ENCODE data around the gene ZNF701. TPM values are rescaled to one million over a fixed set of nuclear protein-coding genes. Genes with fewer than 3 reads are reported as not detected.
"Not testable (repeated sequence)": the region's sequence is repeated elsewhere in the genome, so short reads cannot be mapped to it uniquely, and the experiment has no call there.

ZNF701 gene
- total and polyA plus RNA-seq, 3 donors from 2014 or later, result 8.9 to 22.4 (median 21.3) TPM

GRCh38 chr19:52566588-52566987 lies 3.5 kb upstream of the ZNF701 start:
- no peaks in the 10 kb centered on the region for H3K27me3 ChIP-seq
- no peak overlapping the region for H3K4me3 ChIP-seq
- peaks cover 3% of the 10 kb centered on the region for H3K4me1 ChIP-seq
- DNase-seq, result no peak
- no peaks in the 10 kb centered on the region for H3K9me3 ChIP-seq
- intact Hi-C loops (cut with DNase I; ENCODE audit: low total_unique reads), result no loop called here
- 92 to 96% methylated on average over 2 of the region's 2 CpGs for WGBS, 2 donors
- H3K36me3 ChIP-seq (ENCODE audit: low read depth, missing control alignments), result no peaks in the 10 kb centered on the region
- no peak overlapping the region for H3K27ac ChIP-seq
- TF ChIP-seq, protein P1, sequence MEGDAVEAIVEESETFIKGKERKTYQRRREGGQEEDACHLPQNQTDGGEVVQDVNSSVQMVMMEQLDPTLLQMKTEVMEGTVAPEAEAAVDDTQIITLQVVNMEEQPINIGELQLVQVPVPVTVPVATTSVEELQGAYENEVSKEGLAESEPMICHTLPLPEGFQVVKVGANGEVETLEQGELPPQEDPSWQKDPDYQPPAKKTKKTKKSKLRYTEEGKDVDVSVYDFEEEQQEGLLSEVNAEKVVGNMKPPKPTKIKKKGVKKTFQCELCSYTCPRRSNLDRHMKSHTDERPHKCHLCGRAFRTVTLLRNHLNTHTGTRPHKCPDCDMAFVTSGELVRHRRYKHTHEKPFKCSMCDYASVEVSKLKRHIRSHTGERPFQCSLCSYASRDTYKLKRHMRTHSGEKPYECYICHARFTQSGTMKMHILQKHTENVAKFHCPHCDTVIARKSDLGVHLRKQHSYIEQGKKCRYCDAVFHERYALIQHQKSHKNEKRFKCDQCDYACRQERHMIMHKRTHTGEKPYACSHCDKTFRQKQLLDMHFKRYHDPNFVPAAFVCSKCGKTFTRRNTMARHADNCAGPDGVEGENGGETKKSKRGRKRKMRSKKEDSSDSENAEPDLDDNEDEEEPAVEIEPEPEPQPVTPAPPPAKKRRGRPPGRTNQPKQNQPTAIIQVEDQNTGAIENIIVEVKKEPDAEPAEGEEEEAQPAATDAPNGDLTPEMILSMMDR (IDR thresholded peaks at IDR 0.05), result no peak
- no peak for TF ChIP-seq POLR2A (IDR thresholded peaks at IDR 0.05)

- no peak overlapping the region for H3K27ac ChIP-seq
- intact Hi-C loops (cut with DNase I; ENCODE audit: low total_unique reads), result no loop called here
- H3K36me3 ChIP-seq (ENCODE audit: low read depth, missing control alignments), result no peaks in the 10 kb centered on the region
- H3K4me1 ChIP-seq, result peaks cover 3% of the 10 kb centered on the region
- TF ChIP-seq, protein P1 (IDR thresholded peaks at IDR 0.05), result no peak
- no peak for TF ChIP-seq POLR2A (IDR thresholded peaks at IDR 0.05)
- no peaks in the 10 kb centered on the region for H3K9me3 ChIP-seq
- 71 to 82% methylated on average over 14 of the region's 14 CpGs for WGBS, 2 donors
- H3K27me3 ChIP-seq, result no peaks in the 10 kb centered on the region
- no peak overlapping the region for H3K4me3 ChIP-seq
- no peak for DNase-seq
Measured at GRCh38 chr19:52567921-52568320, 2.2 kb upstream of the ZNF701 start.

- Histone ChIP-seq H3K27ac (peak overlapping the region; percentile 51 to 73), H3K4me3 (peak overlapping the region; percentile 65 to 77)
- H3K4me1 ChIP-seq; H3K9me3 ChIP-seq; H3K36me3 ChIP-seq (ENCODE audit: low read depth, missing control alignments); intact Hi-C loops (cut with DNase I; ENCODE audit: low total_unique reads); H3K27me3 ChIP-seq: not testable (repeated sequence)
- 1 to 4% methylated on average over 13 of the region's 13 CpGs for WGBS, 2 donors
- DNase-seq, result peak; percentile 25
Measured at GRCh38 chr19:52569638-52569999, 468 bp upstream of the ZNF701 start.

DNA sequence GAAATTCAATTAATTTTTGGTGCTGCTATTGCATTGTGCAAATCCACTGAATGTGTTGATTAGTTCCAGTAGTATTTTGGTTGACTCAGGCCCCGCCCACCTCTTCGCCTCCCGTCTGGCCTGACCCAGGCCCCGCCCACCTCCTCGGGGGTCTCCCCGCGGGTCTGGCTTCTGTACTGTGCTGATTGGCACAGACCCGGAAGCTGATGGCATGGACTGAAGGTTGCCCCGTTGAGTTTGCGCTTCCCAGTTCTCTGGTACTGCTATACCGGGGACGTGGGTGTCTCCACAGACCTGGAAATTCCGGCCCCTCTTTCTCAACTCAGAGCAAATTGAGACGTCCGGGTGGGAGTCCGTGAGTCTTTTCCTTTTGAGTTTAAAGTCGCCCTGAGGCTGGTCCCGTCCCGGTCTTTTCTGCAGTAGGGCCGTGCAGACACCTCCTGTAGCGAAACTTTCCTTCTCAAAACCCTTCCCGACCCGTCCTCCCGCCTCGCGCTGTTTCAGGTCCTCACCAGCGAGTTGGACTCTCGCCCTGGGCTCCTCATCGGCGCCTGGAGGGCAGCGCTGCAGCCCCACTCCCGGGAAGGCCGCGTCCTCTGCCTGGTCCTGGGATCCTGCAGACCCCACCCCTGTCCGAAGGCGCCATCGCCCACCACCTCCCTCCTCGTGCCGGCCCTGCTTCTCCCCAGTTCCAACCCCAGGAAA lies 14.8 kb downstream of the ZNF701 start:
- H3K4me3 ChIP-seq, result peak overlapping the region; percentile 10 to 41
- no peak overlapping the region for H3K27ac ChIP-seq
- intact Hi-C loops (cut with DNase I; ENCODE audit: low total_unique reads), result no loop called here
- WGBS, 2 donors, result 40 to 43% methylated on average over 37 to 39 of the region's 39 CpGs
- DNase-seq, result peak; percentile 57
- no peaks in the 10 kb centered on the region for H3K9me3 ChIP-seq
- H3K27me3 ChIP-seq, result no peaks in the 10 kb centered on the region
- no peak for TF ChIP-seq POLR2A (IDR thresholded peaks at IDR 0.05)
- H3K4me1 ChIP-seq, result no peaks in the 10 kb centered on the region
- no peaks in the 10 kb centered on the region for H3K36me3 ChIP-seq (ENCODE audit: low read depth, missing control alignments)

GRCh38 chr19:52585604-52586003 lies 15.5 kb downstream of the ZNF701 start:
- Histone ChIP-seq H3K36me3 (ENCODE audit: low read depth, missing control alignments) (no peaks in the 10 kb centered on the region), H3K9me3 (no peaks in the 10 kb centered on the region), H3K27ac (no peak overlapping the region), H3K4me1 (no peaks in the 10 kb centered on the region), H3K4me3 (peak overlapping the region in 1 of 2 donors; percentile 41), H3K27me3 (no peaks in the 10 kb centered on the region)
- intact Hi-C loops (cut with DNase I; ENCODE audit: low total_unique reads), result no loop called here
- DNase-seq, result no peak
- WGBS, 2 donors, result 53 to 79% methylated on average over 6 of the region's 6 CpGs
- TF ChIP-seq, protein P1 (IDR thresholded peaks at IDR 0.05), result no peak
- TF ChIP-seq POLR2A (IDR thresholded peaks at IDR 0.05), result no peak

GRCh38 chr19:52590728-52591127 lies 20.6 kb downstream of the ZNF701 start:
- no peaks in the 10 kb centered on the region for H3K4me1 ChIP-seq
- no peaks in the 10 kb centered on the region for H3K27me3 ChIP-seq
- no peak overlapping the region for H3K27ac ChIP-seq
- no peak for TF ChIP-seq POLR2A (IDR thresholded peaks at IDR 0.05)
- TF ChIP-seq, protein P1 (IDR thresholded peaks at IDR 0.05), result no peak
- intact Hi-C loops (cut with DNase I; ENCODE audit: low total_unique reads), result no loop called here
- no peaks in the 10 kb centered on the region for H3K36me3 ChIP-seq (ENCODE audit: low read depth, missing control alignments)
- no peak overlapping the region for H3K4me3 ChIP-seq
- H3K9me3 ChIP-seq, result no peaks in the 10 kb centered on the region
- DNase-seq, result no peak
- WGBS, 2 donors, result 91 to 94% methylated on average over 5 of the region's 5 CpGs
